Transverse colon (tissue), 4 donors: ENCODE data around the gene SEC61A1. TPM values are rescaled to one million over a fixed set of nuclear protein-coding genes. Genes with fewer than 3 reads are reported as not detected.

Experiments
- DNase-seq: peaks from one replicate; pipeline ENCODE4 v3.0.0-alpha.2; 2019
- H3K27ac ChIP-seq, 4 donors: fragments of 200-600 bp; sonication (generic); 2 replicates each; pipeline ENCODE4 v1.5.1; 2016 to 2018; ENCODE audit warnings: inconsistent platforms in 4 of 4
- H3K27me3 ChIP-seq: fragments of 200-600 bp; sonication (generic); 2 replicates; pipeline ENCODE4 v1.5.1; 2017; ENCODE audit warnings: inconsistent platforms
- H3K36me3 ChIP-seq, 4 donors: fragments of 200-600 bp; sonication (generic); 2 replicates each; pipeline ENCODE4 v1.5.1; 2017 to 2019; ENCODE audit warnings: inconsistent platforms in 4 of 4
- H3K4me1 ChIP-seq, 4 donors: fragments of 200-600 bp; sonication (generic); 2 replicates each; pipeline ENCODE4 v1.5.1; 2017 to 2020; ENCODE audit warnings: inconsistent platforms in 4 of 4
- H3K4me3 ChIP-seq, 4 donors: fragments of 200-600 bp; sonication (generic); 1 replicate in 1 of 4; 2 replicates in 3 of 4; pipeline versions ENCODE4 v1.5.1 to v1.6.1; 2017 to 2019; ENCODE audit warnings: inconsistent platforms in 4 of 4
- H3K9me3 ChIP-seq, 2 donors: fragments of 200-600 bp; sonication (generic); 2 replicates each; pipeline ENCODE4 v1.5.1; 2017 to 2019; ENCODE audit warnings: inconsistent platforms in 2 of 2
- EP300 ChIP-seq: sonication (generic); formaldehyde crosslinking; IDR thresholded peaks from one replicate; pipeline ENCODE4 v1.6.1; 2017; ENCODE audit warnings: antibody characterized with exemption, low read depth
- POLR2A ChIP-seq: fragments of 450-650 bp; IDR thresholded peaks from one replicate; pipeline ENCODE4 v1.6.1; 2016; ENCODE audit warnings: antibody characterized with exemption, mild to moderate bottlenecking, moderate library complexity
- POLR2AphosphoS5 ChIP-seq, 3 donors: sonication (generic); formaldehyde crosslinking; IDR thresholded peaks; one replicate each; pipeline ENCODE4 v1.6.1; 2016; ENCODE audit warnings: antibody characterized with exemption in 3 of 3
- WGBS, 2 donors: methylation state at CpG; one replicate each; pipeline ENCODE4 v1.1.5; 2018; ENCODE audit warnings: low coverage in 1 of 2; 5-methylcytosine and 5-hydroxymethylcytosine counted together
- in situ Hi-C, 4 donors: fragments of 200-750 bp; cut with MboI; loops; one replicate each; pipeline versions ENCODE4 v1.15.0 to v1.15.1; 2017; ENCODE audit warnings: low sequenced_read_pairs in 3 of 4, low pct_ligation_motif_present in 1 of 4, low pct_unique_long_range_greater_than_20kb in 1 of 4
- intact Hi-C: fragments of 100-400 bp; cut with DNase I; formaldehyde crosslinking; loops from one replicate; pipeline ENCODE4 v1.15.1; 2023; ENCODE audit warnings: low total_unique reads
- total RNA-seq, 4 donors: library from RNA; depleted of rRNA; stranded (reverse); fragments of >200 nt; gene quantifications; one replicate each; pipeline ENCODE4 v1.1.0, GENCODE V29; 2016
- TF ChIP-seq, protein P1 (sequence below), 5 experiments: fragments of 200-600 bp in 3 of 5; fragments of 450-650 bp in 2 of 5; sonication (generic) in 3 of 5; IDR thresholded peaks; 1 replicate in 2 of 5; 2 replicates in 3 of 5; pipeline ENCODE4 v1.5.1; 2016 to 2017; ENCODE audit warnings: antibody characterized with exemption in 5 of 5, inconsistent platforms in 3 of 5, mild to moderate bottlenecking in 2 of 5, moderate library complexity in 1 of 5

The SEC61A1 gene
- total RNA-seq, 4 donors from 2014 or later: 86.6 to 116 (median 115) TPM

DNA sequence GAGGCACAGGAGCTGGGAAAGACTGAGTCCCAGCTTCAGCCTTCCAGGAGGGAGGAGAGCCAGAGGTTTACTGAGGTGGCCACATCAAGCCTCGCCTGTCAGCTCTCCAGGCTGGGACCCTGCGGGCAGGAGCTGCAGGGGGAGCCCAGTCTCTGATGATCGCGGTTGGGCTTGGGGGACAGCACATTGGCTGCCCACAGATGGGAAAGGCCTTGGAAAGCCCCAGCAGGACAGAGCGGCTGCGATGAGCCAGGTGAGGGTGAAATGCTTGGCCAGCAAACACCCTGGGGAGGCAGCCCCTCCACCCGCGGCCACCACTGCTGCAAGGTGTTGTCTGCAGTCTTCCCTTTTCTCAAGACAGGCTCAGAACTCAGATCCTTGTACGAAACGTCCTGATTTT is 31.2 kb downstream of the SEC61A1 start:
- Histone ChIP-seq H3K36me3 (no peaks in the 10 kb centered on the region), H3K27ac (peak overlapping the region in 3 of 4 donors; percentile 16 to 57 (median 52)), H3K4me1 (peaks cover 6 to 37% (median 25%) of the 10 kb centered on the region in 4 donors), H3K27me3 (no peaks in the 10 kb centered on the region), H3K4me3 (no peak overlapping the region), H3K9me3 (no peaks in the 10 kb centered on the region)
- intact Hi-C loops: no loop called here
- in situ Hi-C loops: loop anchor here in 3 of 4 donors (25.0 kb wide), 3 partner anchors 404 to 529 kb away; partner anchors contain the start of gene GATA2 (in 1 of the 3)
- 84% methylated on average over 10 of the region's 10 CpGs; no CpG with 5 or more reads in 1 of the 2 donors for WGBS, 2 donors
- DNase-seq: no peak
- TF ChIP-seq POLR2AphosphoS5 (IDR thresholded peaks at IDR 0.05) (no peak), EP300 (no peak), POLR2A (no peak)
- TF ChIP-seq, protein P1, sequence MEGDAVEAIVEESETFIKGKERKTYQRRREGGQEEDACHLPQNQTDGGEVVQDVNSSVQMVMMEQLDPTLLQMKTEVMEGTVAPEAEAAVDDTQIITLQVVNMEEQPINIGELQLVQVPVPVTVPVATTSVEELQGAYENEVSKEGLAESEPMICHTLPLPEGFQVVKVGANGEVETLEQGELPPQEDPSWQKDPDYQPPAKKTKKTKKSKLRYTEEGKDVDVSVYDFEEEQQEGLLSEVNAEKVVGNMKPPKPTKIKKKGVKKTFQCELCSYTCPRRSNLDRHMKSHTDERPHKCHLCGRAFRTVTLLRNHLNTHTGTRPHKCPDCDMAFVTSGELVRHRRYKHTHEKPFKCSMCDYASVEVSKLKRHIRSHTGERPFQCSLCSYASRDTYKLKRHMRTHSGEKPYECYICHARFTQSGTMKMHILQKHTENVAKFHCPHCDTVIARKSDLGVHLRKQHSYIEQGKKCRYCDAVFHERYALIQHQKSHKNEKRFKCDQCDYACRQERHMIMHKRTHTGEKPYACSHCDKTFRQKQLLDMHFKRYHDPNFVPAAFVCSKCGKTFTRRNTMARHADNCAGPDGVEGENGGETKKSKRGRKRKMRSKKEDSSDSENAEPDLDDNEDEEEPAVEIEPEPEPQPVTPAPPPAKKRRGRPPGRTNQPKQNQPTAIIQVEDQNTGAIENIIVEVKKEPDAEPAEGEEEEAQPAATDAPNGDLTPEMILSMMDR (IDR thresholded peaks at IDR 0.05): no peak

- no peak for TF ChIP-seq EP300
- TF ChIP-seq POLR2A: no peak
- TF ChIP-seq, protein P1 (IDR thresholded peaks at IDR 0.05): no peak
- TF ChIP-seq POLR2AphosphoS5 (IDR thresholded peaks at IDR 0.05): no peak
- in situ Hi-C loops (loop anchor here in 3 of 4 donors (25.0 kb wide), 3 partner anchors 403 to 528 kb away; partner anchors contain the start of gene GATA2 (in 1 of the 3)), intact Hi-C loops (no loop called here)
- Histone ChIP-seq H3K4me3 (no peak overlapping the region), H3K36me3 (no peaks in the 10 kb centered on the region), H3K9me3 (no peaks in the 10 kb centered on the region), H3K27ac (peak overlapping the region; percentile 16 to 57 (median 54)), H3K4me1 (peaks cover 6 to 37% (median 25%) of the 10 kb centered on the region in 4 donors), H3K27me3 (no peaks in the 10 kb centered on the region)
- DNase-seq: no peak
- WGBS, 2 donors: 40 to 57% methylated on average over 1 to 9 of the region's 9 CpGs
These were observed 31.9 kb downstream of the SEC61A1 start for GRCh38 chr3:128083980-128084674.

DNA sequence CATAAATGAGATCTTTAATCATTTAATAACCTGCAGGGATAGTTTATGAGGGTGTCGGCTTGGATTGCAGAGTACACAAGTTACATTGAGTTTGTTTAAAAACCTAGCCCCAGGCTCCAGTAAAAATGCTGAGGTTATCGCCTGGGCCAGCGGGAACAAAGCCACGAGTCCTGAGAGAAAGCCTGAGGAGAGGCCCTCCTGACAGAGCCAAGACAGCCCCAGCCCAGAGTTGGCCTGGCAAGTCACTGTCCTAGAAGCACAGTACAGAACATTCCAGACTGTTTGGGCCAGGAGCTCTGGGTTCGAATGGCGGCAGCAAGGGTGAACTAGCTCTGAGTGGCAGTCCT is 32.4 kb downstream of the SEC61A1 start:
- in situ Hi-C loops (loop anchor here in 3 of 4 donors (25.0 kb wide), 3 partner anchors 403 to 528 kb away; partner anchors contain the start of gene GATA2 (in 1 of the 3)), intact Hi-C loops (no loop called here)
- H3K36me3 ChIP-seq: no peaks in the 10 kb centered on the region
- no peaks in the 10 kb centered on the region for H3K27me3 ChIP-seq
- TF ChIP-seq POLR2A (no peak), POLR2AphosphoS5 (IDR thresholded peaks at IDR 0.05) (no peak), EP300 (no peak)
- TF ChIP-seq, protein P1 (IDR thresholded peaks at IDR 0.05): no peak
- no peak overlapping the region for H3K4me3 ChIP-seq
- H3K27ac ChIP-seq: peak overlapping the region; percentile 16 to 57 (median 54)
- H3K9me3 ChIP-seq: no peaks in the 10 kb centered on the region
- WGBS, 2 donors: 65% methylated on average over 6 of the region's 6 CpGs; no CpG with 5 or more reads in 1 of the 2 donors
- H3K4me1 ChIP-seq: peaks cover 6 to 37% (median 25%) of the 10 kb centered on the region in 4 donors
- DNase-seq: no peak

DNA sequence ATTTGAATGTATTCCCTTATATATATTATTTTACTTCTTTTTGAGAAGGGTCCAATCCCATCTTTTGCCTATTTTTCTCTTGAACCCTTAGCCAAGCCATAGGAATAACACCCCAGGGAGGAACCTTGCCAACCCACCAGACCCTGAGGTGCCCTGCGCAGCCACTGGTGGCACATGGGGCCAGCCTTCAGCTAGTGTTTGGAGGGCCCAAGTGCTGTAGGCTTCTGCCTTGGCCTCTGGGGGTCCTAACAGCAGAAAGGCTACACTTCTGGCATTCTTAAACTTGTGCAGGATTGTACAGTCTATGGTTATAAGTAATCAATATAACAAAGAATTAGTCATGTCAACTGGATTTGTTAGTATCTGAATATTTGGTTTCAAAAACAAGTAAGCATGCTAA is 36.9 kb downstream of the SEC61A1 start:
- WGBS, 2 donors: 100% methylated on average over 1 of the region's 1 CpG; no CpG with 5 or more reads in 1 of the 2 donors
- peaks cover 0 to 7% (median 0%) of the 10 kb centered on the region in 4 donors for H3K36me3 ChIP-seq

More for the DNA sequence above, 36.9 kb downstream of the SEC61A1 start:
- intact Hi-C loops: no loop called here
- peaks cover 6 to 15% (median 9%) of the 10 kb centered on the region in 4 donors for H3K4me1 ChIP-seq
- no peaks in the 10 kb centered on the region for H3K27me3 ChIP-seq
- no peak overlapping the region for H3K4me3 ChIP-seq
- TF ChIP-seq EP300 (no peak), POLR2A (no peak), POLR2AphosphoS5 (IDR thresholded peaks at IDR 0.05) (no peak)
- TF ChIP-seq, protein P1 (IDR thresholded peaks at IDR 0.05): no peak
- in situ Hi-C loops: loop anchor here in 3 of 4 donors (25.0 kb wide), 3 partner anchors 398 to 523 kb away; partner anchors contain the start of gene GATA2 (in 1 of the 3)
- H3K27ac ChIP-seq: no peak overlapping the region
- DNase-seq: no peak
- H3K9me3 ChIP-seq: no peaks in the 10 kb centered on the region
